ENCODE results near the gene GIT2.
"Not testable (repeated sequence)": the region's sequence is repeated elsewhere in the genome, so short reads cannot be mapped to it uniquely, and the experiment has no call there.

GIT2 gene

DNA sequence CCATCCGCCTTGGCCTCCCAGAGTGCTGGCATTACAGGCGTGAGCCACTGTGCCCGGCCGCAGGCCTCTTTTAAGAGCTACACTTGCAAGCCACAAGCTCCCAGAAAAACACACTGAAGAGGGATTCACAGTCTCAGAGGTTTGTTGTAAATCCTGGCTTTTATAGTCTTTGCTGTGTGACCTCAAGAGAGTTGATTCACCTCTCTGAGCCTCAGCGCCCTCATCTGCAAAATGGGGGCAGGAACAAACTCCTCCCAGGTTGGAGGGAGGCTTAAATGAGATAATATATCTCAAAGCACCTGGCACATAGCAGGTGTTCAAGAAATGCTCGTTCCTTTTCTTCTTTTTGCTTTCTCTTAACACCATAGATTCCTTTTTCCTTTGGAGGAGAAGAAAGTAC lies 100.0 kb downstream of the GIT2 start:
- no peak for DNase-seq (ENCODE audit: low spot score)
- FAIRE-seq: no peak

DNA sequence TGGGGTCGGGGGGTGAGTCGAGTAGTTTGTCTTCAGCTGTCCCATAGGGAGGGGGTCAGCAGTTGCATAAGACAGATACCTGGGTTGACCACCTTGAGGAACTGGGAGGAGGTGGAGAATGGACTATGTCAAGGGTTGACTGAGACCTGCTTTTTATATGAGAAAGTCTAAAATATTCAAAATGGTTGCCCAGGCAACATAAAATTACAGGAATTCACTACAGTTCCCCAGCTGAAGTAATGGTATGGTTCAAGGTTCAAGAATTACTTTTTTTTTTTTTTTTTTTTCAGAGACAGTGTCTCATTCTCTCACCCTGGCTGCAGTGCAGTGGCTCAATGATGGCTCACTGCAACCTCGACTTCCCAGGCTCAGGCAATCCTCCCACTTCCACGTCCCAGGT lies 101.2 kb downstream of the GIT2 start:
- FAIRE-seq (no peak), DNase-seq (ENCODE audit: low spot score) (no peak)

DNA sequence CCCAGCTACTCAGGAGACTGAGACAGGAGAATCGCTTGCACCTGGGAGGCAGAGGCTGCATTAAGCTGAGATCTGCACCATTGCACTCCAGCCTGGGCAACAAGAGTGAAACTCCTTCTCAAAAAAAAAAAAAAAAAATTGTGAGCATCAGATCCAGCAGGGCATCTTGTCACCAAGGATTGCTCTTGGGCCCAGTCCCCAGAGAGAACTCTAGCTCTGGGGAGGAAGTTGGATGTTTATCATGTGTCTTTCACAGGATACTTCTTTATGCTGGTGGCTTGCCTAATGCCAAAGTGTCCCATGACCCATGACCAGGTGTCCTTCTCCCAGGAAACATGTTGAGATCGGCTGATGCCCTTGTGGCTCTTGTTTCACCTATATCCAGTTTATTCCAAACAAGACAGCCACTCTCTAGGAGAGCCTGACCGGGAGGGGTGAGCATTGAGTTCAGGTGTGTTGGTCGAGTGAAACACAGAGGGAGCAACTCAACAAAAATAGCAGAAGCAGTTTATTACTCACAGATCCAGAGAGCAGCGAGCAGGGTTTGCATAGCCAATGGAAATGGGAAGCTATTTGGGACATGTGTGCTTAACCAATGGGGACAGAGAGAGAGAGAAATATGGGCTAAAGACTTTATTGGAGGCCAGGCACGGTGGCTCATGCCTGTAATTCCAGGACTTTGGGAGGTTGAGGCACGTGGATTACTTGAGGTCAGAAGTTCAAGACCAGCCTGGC lies 102.7 kb downstream of the GIT2 start:
- no peak for FAIRE-seq
- no peak for DNase-seq (ENCODE audit: low spot score)

DNA sequence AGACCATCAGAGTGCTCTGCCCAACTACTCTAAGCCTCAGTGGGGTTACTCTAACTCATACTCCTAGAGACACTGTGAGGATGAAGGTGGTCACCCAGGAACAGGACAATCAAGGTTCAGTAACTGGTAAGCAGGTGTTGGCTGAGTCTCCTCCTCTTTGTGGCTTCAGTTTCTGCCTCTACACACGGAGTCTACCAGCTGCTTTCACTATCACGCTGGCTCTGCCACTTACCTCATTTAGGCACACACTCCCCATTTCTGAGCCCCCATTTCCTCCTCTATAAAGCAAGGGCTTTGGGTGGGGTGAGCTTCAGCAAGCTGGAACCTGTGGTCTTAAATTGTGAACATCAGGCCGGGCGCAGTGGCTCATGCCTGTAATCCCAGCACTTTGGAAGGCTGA lies 103.4 kb downstream of the GIT2 start:
- DNase-seq (ENCODE audit: low spot score) (no peak), FAIRE-seq (no peak)

DNA sequence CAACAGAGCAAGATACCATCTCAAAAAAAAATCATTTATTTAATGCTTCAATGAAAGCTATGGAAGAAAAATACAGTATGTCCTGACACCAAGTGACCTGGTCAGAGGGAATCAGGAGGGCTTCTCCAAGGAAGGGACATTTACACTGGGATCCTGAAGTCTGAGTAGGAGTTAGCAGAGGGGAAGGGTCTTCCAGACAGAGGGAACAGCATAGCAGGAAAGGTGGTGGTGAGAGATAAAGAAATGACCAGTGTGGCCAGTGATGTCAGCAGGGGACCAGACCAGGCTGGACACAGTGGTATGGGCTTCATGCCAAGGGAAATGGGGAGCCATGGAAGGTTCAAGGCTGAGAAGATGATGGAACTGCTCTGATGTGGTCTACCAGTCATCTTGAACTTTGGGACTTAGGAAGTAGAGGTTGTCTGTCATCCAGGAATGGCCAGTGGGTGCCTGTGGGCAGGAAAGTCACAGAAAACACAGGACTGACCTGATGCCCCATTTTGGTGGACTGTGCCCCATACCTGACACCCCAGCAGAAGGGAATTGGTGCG lies 103.9 kb downstream of the GIT2 start:
- FAIRE-seq (no peak), DNase-seq (ENCODE audit: low spot score) (no peak)

DNA sequence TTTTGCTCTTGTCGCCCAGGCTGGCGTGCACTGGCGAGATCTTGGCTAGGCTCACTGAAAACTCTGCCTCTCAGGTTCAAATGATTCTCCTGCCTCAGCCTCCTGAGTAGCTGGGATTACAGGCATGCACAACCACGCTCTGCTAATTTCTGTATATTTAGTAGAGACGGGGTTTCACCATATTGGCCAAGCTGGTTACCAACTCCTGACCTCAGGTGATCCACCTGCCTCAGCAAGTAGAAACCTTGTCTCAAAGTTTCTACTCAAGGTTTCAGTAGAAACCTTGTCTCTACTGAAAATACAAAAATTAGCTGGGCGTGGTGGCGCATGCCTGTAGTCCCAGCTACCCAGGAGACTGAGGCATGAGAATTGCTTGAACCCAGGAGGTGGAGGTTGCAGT lies 104.4 kb downstream of the GIT2 start:
- not testable (repeated sequence) for FAIRE-seq; DNase-seq (ENCODE audit: low spot score)

DNA sequence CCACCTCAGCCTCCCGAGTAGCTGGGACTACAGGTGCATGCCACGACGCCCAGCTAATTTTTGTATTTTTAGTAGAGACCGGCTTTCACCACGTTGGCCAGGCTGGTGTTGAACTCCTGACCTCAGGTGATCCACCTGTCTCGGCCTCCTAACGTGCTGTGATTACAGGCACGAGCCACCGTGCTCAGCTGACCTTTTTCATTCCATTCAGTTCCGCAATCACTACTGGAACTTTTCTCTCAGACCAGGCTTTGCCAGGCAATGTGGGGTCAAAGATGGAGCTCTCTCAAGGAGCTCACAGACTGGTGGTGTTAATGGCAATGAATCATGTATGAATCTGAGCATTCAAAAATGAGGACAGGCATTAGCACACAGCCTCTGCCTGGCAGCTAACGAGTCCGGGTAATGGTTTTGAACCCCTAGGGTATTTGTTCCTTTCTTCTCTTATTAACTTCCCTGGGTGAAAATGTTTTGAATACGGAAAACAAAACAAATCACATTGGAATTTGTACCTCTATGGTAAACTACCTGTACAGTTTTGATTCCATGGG lies 105.5 kb downstream of the GIT2 start:
- FAIRE-seq: no peak

DNA sequence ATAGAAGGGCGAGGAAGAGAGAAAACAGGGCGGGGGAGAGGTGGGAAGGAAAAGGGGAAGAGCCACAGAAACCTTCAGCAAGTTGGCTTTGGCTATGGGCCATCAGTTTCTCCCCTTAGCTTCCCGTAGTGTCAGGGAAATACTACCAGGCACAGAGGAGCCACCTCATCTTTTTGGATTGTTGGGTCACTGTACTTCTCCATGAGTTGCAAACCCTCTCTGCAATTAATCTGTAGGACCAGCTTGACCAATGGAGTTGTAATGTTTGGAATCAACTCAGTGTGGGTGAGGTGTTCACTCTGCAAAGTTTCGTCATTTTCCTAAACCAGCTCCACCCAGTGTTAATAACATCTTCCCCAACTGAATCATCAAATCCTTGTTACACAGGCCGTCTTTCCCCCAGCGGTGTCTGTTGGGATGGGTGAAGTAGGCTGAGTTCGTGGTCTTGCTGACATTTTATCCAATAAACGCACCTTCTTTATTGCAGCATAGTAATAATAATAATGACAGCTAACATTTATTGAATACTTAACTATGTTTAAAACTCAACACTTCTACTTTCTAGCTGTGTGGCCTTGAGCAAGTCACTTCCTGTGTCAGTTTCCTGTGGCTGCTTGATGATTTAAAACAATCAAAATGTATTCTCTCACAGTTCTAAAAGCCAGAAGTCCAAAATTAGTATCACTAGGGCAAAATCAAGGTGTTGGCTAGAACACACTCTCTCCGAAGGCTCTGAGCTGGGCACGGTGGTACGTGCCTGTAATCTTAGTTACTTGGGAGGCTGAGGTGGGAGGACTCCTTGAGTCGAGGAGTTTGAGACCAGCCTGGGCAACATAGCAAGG lies 107.8 kb downstream of the GIT2 start:
- DNase-seq (ENCODE audit: low spot score) (peak; percentile 71), FAIRE-seq (no peak)

More for the DNA sequence above, 105.5 kb downstream of the GIT2 start:
- DNase-seq (ENCODE audit: low spot score): no peak

DNA sequence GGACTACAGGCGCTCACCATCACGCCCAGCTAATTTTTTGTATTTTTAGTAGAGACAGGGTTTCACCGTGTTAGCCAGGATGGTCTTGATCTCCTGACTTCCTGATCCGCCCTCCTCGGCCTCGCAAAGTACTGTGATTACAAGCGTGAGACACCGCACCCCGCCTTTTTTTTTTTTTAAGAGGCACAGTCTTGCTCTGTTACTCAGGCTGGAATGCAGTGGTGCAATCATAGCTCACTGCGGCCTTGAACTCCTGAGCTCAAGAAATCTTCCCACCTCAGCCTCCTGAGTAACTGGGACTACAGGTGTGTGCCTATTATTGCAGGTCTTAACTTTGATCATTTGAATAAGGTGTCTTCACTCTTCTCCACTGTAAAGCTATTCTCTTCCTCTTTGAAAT lies 110.6 kb downstream of the GIT2 start:
- FAIRE-seq: no peak
- DNase-seq (ENCODE audit: low spot score): no peak

DNA sequence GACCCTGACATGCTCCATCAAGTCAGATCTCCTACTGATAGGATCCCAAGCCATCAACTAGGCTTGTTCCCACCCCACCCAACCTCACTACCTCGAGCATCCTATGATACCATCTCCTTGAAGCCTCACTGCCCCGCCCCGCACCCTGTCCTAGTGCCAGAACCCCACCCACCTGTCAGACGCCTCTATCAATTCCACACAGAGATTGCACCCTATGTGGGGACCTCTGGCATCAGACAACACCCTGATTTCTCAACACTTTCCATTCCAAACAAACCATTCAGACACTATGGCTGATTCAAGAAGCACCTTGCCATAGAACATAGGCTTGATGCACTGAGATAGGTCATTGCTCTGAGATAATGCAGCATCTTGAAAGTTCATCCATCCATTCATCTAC lies 112.7 kb downstream of the GIT2 start:
- no peak for FAIRE-seq

DNA sequence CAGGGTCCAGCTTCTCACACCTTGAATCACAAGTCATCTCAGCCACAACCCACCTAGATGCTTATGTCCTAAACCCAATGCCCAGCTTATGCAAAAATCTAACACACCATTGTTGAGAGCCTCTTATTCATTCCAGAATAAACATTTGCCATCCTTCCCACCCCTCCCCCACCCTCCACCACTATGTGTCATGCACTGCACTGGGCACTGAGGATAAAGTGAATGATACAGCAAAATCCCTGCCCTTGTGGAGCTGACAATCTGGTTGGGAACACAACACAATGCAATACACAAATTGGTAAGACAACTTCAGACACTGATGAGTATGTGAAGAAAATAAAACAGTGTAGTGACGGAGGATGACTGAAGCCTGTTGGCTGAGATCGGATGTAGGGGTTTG lies 114.4 kb downstream of the GIT2 start:
- FAIRE-seq (no peak), DNase-seq (ENCODE audit: low spot score) (no peak)

More for the DNA sequence above, 112.7 kb downstream of the GIT2 start:
- no peak for DNase-seq (ENCODE audit: low spot score)

DNA sequence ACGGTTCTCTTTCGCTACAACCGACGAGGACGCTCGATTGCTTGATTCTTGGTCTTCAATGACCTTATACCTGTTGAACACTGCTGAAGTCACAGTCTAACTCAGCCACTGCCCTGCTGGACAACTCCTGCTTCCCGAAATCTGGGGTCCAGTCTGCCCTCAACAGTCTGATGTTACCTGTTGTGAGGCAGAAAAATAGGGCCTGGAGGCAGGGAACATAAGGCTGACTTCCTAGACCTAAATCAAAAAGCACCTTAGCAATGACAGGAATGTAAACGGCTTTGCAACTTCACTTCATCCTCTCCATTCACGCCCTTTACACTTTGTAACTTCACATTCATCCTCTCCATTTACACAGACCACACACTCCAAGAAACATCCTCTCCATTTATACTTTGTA lies 115.2 kb downstream of the GIT2 start:
- no peak for DNase-seq (ENCODE audit: low spot score)
- no peak for FAIRE-seq

DNA sequence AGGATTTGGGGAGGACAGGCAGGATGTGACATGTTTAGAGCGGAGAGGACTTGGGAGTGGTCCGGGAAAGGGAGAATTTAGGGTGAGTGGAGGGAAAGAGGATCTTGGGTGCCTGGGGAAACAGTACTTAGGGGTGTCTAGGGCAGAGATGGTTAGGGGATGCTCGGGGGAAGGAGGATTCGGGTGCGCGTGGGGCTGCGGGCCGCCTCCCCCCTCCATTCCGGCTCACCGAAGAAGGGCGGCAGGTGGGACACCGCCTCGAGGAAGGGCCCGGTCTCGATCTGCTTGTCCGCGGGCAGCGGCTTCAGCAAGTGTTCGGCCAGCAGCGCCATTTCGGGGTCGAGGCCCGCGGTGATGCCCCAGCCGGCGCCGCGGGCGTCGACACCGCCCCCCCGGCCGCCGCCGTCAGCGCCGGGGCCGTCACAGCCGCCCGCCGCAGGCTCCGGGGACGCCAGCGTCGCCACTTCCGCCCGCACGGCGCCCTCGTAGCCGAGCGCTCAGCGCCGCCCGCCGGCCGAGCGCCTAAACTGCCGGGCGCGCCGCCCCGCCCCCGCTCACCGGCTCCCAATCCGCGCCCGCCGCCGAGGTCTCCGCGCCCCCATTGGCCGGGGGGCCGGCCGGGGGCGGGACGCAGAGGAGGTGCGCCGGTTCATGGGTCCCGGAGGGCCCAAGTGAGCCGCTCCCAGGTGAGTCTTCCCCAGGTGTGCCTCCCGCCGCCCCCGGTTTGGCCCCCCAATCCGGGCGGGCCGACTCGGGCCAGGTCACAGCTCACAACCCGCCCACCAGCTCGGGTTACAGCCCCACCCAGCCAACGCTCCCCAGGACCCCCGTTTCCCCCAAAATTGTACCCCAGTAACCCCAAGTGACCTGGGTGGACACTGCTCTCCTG lies 115.9 kb downstream of the GIT2 start, which contains the start of gene GLTP:
TSS of gene GLTP (minus strand) at position 499 of the 889 bp plus-strand sequence. CDS start at position 332, 167 bp downstream.
- FAIRE-seq: no peak

More for the DNA sequence above, 115.9 kb downstream of the GIT2 start, which contains the start of gene GLTP:
- DNase-seq (ENCODE audit: low spot score): peak; percentile 58

Measured in RCC 7860 (cell line).